Measurements from ENCODE around the gene RSPRY1.
A peak's percentile ranks its signal among the peaks of the same experiment; 100 is the strongest.

Gene RSPRY1

DNA sequence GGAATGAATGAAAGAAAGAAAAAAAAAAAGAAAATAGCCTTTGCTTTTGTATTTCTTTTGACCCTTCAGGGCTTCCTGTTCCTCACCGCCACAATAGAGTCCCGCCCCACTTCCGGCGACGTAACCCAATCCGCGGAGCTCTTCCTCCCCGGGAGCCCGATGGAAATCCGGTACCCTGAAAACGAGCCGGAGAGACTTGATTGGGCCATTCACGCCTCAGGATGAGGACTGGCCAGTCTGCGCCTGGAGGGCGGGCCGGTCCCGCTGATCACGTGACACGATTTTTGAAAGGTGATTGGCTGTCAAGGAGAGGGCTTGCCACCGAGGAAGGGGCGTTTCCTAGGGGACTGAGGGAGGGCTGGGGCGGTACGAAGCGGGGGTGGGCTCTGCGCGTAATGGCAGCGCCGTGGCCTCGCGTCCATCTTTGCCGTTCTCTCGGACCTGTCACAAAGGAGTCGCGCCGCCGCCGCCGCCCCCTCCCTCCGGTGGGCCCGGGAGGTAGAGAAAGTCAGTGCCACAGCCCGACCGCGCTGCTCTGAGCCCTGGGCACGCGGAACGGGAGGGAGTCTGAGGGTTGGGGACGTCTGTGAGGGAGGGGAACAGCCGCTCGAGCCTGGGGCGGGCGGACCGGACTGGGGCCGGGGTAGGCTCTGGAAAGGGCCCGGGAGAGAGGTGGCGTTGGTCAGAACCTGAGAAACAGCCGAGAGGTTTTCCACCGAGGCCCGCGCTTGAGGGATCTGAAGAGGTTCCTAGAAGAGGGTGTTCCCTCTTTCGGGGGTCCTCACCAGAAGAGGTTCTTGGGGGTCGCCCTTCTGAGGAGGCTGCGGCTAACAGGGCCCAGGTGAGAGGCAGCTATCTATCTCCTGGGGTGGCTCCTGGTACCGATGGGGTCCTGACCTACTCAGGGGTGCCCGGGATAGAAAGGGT is at the start of gene RSPRY1, which contains the start of gene PSME3IP1:
RSPRY1 (plus strand) TSS at position 385 of the 927 bp plus-strand sequence. CDS start 18,330 bp downstream, outside the sequence.
PSME3IP1 (minus strand) TSS at position 95 of the 927 bp plus-strand sequence. CDS start 12,185 bp downstream, outside the sequence.
- DNase-seq (ENCODE audit: low read depth in 3 of 3) = peak; percentile 97 to 99 (median 98)

DNA sequence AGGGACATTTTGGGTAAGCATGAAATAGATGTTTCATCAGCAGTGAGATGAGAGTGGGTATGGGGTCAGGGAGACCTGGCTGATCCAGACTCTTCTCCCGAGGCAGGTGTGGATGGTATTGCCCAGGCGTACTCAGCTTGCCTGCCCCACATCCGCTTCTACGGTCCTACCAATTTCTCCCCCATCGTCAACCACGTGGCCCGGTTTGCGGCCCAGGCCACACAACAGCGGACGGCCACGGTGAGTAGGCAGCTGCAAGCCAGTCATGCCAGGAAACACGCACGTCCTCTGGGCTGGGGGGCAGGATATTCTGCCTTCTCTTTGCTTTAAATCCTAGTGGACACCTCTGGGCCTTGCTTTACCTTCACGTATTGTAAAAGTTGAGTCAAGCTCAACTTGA is 49.1 kb upstream of the RSPRY1 start:
- no peak for DNase-seq (ENCODE audit: low read depth in 3 of 3)

DNA sequence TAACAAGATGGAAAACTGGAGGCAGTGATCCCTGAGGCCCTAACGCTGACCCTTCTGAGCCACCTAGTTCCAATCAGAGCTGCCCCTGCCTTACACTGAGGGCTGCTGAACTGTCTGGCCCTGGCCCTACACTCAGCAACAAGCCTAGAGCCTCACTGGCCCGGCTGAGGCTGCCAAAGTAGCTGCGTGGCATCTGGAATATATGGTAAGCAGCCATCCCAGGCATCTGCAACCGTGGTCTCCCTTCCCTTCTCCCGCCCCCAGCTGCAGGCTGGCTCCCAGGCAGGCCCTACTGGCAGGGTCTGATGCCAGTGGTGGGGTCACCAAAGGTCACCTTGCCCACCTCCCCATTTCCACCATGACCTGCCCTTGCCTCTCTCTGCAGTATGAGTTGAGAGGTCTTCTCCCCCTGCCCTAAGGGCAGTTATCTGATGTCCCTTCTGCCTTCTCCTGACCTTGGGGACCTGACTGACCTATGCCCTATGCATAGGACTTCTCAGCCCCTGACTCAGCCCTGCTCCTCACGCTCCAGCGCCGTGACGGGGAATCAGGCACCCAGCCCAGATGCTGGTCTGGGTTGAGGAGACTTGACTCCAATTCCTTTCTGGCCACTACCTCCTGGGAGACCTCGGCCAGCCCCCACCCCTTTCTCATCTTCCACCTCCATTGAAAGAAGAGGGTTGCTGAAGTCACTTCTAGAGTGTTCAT is 48.4 kb upstream of the RSPRY1 start:
- DNase-seq (ENCODE audit: low read depth in 3 of 3) = no peak

DNA sequence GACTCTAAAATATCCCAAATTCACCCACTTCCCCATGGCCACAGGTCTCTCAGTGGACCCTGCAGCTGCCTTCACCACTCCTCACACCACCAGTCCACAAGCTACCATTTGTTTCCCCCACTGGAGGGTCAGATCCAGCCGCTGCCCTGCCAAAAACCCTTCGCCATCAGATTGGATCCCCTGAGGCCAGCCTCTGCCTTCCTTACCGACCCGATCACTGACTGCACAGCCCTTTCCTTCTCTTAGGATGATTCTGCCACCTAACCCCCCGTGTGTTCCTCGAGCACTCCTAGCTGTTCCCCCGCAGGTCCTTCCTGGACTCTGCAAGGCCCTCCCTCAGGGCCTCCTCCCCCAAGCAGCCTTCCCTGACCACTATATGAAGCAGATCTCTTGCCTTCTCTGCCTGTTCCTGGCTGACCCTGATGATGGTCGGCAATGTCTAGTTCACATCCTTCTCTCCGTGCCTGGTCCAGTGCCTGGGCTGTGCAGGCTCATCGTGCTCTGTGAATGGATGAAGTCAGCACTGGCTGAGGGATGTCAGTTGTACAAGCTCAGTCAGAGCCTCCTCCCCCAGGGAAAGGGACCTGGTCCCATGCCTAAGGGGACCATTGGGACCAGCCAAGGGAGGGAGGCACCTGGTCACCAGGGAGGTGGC is 47.7 kb upstream of the RSPRY1 start:
- DNase-seq (ENCODE audit: low read depth in 3 of 3) = no peak

DNA sequence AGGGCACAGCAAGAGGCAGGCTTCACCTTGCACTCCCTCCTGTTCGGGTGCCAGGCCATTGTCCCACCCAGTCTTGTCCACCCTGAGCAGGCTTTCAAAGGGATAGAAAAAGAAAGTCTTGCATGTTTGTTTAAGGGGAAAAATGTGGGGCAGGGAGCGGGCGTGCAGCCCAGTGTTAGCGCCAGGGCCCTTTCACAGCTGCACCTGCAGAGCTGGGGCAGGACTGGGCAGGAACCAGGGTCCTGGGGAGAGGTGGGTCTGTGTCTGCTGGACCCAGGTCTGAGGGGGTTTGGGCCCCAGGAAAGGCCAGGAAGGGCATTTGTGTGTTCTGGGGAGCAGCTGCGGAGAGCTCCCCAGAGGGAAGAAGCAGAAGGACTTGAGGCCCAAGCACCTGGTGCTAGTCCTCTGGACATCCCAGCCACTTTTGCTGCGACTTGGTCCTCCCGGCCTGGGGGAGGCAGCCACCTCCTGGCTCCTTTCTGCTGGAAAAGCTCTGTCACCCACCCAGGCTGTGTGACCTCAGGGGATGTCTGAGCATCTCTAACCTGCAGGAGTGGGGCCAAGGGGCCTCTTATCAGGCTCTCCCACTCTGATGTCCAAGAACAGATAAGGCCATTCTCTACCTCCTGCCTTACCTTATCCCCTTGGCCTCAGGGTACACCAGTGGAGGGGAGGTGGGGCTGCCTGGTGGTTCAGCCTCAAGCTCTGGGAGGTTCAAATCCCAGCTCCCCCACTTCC is 45.0 kb upstream of the RSPRY1 start:
- DNase-seq (ENCODE audit: low read depth in 3 of 3) = no peak

DNA sequence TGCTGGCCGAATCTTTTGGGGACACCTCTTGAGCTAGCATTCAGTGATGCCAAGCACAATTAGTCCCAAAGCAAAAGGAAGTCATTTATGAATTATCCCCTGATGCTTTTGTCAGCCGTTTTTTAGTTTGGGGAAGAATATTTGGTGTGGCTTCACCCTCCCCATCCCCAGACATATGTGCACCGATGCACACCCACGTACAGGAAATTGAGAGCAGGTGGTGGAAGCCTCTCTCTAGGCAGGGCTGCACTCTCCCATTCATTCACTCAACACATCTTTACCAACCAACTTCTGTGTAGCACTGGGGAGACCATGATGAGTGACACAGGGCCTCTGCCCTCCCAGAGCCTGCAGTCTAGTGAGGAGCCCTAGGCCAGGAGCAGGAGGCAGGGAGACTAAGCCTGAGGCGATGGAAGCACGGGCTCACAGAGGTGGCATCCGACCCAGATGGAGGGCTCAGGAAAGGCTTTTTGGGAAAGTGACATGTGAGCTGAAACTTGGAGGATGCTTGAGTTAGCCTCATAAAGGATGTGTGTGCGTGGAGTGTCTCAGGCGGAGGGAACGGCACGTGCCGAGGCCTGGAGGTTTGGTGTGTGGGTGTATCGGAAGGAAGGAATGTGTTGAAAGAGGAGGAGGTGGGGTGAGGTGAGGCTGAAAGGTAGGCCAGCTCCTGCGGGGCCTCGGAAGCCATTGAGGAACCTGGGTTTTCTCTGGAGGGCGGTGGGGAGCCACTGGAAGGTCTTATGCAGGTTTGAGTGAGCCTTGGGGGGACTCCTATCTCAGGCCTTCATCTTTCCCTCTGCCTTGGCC is 44.1 kb upstream of the RSPRY1 start:
- DNase-seq (ENCODE audit: low read depth in 3 of 3) = no peak

DNA sequence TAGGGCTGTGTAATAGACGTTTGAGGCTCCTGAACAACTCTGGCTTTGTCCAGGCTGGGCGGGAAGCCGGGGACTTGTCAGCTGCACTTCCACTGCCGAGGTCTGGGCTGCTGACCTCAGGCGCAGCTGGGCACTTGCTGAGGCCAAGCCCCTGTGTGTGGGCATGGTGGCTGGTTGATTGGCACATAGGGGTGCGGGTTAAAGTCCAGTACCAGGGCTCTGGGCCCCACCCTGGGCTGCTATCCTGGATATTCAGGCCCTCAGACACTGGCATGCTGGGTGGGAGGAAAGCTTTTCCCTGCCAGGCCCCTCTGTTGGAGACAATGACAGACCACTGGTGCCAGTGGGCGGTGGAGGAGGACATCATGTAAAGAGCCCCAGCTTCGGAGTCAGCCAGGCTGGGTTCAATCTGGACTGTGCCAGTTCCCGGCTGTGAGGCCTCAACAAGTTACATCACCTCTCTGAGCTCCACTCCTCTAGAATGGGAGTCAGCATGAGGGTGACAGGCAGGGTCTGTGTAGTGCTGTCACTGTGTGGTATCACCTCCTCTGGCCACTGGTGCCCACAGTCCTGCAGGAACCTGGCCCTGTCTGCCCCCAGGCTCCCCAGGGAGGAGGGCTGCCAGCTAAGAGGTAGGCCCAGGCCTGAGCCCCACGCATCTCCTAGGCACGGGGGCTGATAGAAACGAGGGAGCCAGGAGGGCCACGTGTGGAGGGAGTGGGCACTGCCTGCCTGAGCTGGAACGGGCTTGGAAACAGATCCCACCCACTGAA is 42.8 kb upstream of the RSPRY1 start:
- no peak for DNase-seq (ENCODE audit: low read depth in 3 of 3)

DNA sequence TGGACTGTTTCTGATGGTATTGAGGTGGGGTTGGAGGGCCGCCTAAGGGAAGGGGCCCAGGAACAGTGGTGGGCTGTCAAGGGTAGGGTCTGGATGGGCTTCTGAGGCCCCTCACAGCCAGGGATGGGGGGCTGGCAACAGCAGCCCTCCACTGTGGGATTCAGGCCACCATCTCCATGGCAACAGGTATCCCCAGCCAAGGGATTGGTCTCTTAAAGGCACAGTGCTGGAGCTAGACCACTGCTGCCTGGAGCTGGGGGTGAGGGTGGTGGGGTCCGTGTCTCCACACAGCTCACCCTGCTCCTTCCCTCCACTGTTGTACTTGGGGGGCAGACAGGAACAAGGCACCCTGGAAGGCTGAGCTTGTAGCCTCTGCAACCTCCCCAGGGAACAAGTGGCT is 42.1 kb upstream of the RSPRY1 start:
- DNase-seq (ENCODE audit: low read depth in 3 of 3) = no peak

DNA sequence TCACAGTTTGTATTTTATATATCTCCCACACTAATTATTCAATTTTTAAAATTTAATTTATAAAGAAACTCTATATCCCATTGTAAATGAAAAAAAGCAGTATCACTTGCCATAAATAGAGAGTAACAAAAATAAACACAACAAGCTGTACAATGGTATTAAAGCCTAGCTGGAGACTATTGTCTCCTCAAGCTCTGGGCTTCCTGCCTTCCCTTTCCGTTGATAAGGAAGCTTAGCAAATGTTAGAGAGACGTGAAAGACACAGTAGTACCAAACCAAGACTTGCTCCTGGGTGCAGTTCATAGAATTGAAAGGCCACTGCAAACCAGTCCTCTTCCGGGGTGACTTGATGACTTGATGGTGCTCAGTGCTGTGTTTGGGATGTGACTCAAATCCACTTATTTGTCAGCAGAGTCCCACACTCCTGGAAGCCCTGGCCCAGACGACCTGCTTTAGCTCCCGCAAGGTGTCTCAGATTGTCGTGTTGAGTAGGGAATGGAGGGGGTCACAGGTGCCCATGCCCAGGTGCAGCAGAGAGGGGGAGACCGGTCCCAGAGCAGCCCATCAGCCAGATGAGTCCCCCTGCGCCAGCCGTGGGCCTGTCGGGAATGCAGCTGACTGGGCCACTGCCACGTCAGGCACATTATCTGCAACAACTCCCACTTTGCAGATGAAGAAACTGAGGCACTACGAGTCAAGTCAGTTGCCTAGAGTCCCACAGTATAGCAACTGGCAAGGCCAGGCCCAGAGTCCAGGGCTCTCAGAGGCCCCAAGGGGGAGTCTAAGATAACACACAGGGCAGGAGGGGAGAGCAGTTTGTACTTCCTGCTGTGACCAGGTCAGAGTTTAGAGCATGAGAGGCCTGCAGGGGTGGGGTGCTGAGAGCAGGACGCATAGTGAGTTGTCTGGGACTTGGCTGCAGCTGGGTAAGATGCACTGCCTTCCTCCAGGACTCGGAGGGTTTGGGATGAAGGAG is 40.8 kb upstream of the RSPRY1 start:
- DNase-seq (ENCODE audit: low read depth in 3 of 3) = no peak

DNA sequence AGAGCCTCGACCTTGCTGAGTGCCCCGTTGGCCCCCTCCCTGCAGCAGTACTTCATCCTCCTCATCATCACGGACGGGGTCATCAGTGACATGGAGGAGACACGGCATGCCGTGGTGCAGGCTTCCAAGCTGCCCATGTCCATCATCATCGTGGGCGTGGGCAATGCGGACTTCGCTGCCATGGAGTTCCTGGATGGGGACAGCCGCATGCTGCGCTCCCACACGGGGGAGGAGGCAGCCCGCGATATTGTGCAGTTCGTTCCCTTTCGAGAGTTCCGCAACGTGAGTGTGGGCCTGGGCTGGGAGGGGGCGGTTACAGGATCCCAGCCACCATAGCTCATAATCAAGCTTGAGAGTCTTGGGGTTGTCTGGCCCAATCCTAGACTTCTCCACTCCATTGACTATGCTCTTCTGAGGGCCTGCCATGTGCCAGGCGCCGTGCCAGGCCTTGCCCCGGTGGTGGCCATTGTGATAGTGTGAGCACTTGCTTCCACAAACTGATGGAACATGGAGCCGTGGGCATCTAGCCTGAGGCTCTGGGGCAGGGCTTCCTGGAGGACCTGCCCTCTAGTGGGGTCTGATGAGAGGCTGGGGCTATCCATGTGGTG is 40.0 kb upstream of the RSPRY1 start:
- no peak for DNase-seq (ENCODE audit: low read depth in 3 of 3)

DNA sequence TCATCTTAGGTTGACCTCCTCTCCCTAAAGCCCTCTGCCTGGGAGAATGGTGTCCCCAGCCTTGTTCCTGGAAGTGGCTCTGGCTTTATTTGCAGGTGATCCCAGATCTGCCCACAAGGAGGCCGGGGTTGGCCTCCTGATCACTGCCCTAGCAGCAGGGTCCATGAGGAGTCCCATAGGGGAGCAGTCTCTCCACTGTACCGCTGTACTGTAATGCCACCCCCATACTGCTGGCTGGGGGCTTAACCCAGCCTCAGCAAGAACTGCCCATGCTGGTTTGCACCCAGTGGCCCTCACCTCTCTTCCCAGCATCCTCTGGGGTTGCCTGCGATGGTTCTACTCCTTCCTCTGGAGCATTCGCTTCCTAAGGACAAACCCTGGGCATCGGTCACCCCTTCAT is 39.4 kb upstream of the RSPRY1 start:
- no peak for DNase-seq (ENCODE audit: low read depth in 3 of 3)

DNA sequence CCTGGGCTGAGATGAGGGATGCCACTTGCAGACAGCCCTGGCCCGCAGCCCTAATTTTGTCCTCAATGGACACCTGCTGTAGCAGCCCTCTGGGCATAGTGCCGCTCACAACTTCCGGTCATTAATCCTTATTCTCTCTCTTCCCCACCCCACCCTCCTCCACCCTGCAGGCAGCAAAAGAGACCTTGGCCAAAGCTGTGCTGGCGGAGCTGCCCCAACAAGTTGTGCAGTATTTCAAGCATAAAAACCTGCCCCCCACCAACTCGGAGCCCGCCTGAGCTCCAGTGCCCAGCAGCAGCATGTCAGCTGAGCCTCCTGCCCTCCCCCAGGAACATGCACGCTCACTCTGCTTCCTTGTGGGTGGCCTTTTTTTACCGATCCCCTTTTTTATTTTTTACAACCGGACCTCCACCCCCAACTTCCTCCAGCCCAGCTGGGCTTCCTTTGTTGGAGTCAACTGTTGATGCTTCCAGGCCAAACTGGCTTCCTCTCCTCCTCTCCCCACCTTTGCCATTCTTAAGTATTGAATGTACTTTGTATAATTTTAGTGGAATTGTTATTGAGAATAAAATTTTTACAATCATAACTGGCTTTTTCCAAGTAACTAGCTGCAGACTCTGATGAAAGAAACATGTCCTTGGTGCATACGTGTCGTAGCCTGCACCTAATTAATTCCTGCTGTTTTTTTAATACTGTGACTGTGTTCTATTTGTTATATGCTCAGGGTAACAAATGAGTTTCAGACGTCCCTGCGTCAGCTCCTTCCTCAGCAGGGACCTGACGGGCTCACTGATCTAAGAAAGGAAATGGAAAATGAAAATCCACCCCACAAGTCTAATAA is 38.5 kb upstream of the RSPRY1 start:
- DNase-seq (ENCODE audit: low read depth in 3 of 3) = no peak

DNA sequence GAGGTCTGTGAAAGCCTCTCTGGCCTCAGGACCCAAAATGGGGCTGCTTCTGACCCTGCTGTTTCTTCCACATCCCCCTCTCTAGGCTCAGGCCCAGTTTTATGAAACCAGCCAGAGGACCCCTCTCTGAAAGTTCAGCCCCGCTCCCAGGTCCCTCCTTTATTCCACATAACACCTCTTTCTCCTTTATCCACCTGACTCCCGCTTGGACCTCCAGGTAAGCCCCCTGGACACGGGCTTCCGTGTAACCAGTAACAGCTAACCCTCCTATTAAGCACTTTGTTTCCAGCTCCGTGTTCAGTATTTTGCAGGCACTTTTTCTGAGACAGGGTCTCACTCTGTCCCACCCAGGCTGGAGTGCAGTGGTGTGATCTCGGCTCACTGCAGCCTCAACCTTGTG is 37.6 kb upstream of the RSPRY1 start:
- DNase-seq (ENCODE audit: low read depth in 3 of 3) = no peak

DNA sequence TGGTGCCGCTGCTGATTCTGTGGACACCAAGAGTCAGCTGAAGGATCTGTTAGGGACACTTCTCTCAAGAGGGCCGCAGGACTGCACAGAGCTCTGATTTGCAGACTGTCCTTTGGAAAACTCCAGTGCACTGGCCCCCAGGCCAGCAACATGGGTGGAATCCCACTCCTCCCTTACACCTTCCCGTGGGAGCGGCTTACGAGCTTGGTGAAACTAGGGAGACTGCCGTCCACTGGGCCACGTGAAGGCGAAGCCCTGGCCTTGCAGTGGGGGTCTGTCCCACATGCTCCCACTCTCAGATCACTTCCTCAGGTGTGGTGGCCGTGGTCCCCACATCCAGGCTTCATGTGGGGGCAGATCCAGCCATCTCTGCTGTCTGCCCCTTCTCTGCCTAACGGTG is 36.7 kb upstream of the RSPRY1 start:
- DNase-seq (ENCODE audit: low read depth in 3 of 3) = no peak

DNA sequence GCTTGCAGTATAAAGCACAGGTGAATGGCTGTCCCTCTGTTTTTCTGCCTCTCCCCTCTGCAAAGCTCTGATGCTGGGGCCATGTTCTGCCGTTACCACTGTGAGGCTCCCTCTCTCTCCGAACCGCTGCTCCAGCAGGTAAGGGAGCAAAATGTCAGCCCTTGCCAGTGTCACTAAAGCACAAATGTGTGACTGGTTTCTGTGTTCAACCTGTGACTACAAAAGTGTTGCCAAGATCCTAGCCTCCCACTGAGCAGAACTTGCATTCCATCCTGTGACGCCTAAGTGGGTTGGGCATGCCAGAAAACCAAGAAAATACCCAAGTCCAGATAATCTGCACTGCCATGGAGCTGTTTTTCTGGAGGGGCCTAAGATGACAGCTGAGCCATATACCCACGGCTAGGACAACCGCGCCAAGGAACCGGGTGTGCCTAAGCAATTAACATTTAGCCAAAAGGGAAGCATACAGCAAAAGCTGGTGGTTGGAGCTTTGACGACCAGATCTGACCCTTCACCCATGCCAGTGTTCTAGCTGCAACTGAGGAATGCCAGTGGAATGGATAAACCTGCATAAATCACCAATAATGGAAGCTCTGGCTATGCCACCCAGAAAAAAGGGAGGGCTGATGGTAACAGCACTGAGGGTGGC is 35.3 kb upstream of the RSPRY1 start:
- DNase-seq (ENCODE audit: low read depth in 3 of 3) = no peak

DNA sequence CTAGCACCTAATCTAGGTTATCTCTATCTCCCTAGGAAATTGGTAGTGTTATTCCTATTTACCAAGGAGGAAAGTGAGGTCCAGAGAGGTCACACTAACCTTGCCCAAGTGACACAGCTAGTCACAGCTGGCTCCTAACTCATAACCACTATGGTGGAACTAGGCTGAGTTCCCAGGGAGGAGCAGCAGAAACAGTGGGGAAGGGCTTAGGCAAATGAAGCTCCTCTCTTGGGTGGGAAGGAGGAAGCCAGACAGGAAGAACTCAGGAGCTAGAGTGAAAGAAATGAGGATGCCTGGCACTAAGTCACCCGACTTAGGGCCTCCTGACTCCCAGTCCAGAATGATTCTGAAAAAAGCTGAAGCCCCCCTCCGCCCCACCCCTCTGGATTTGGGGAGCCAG is 34.8 kb upstream of the RSPRY1 start:
- no peak for DNase-seq (ENCODE audit: low read depth in 3 of 3)
